Testis (tissue), 2 donors: Measurements from ENCODE around the gene RNF40.

Source experiments
- POLR2A ChIP-seq: fragments of 450-650 bp; IDR thresholded peaks from one replicate; pipeline ENCODE4 v1.6.1; 2017; ENCODE audit warnings: antibody characterized with exemption, mild to moderate bottlenecking, moderate library complexity
- TF ChIP-seq, protein P1 (sequence below), 3 experiments: fragments of 450-650 bp in 2 of 3; fragments of 200-600 bp in 1 of 3; sonication (generic) in 1 of 3; IDR thresholded peaks; one replicate each; pipeline ENCODE4 v1.5.1; 2016 to 2019; ENCODE audit warnings: antibody characterized with exemption in 3 of 3, mild to moderate bottlenecking in 2 of 3, moderate library complexity in 1 of 3

DNA sequence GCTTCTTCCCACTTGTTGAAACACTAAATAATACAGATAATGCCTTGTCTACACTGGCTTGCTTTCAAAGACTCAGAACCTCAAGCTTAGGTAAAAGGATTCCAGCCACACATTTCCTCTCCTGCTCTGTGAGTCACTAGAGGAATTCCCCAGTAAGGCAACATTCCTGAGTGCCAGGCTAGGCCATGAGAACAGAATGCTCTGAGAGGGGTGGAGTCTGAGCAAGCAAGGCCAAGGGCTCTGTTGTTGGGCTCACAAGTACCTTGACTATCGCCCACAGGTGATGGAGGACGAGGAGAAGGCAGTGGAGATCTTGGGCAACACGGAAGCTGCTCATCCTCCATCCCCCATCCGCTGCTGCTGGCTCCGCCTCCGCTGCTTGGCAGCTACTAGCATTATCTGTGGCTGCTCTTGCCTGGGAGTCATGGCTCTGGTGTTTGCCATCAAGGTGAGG lies 20.6 kb upstream of the RNF40 start:
- TF ChIP-seq, protein P1, sequence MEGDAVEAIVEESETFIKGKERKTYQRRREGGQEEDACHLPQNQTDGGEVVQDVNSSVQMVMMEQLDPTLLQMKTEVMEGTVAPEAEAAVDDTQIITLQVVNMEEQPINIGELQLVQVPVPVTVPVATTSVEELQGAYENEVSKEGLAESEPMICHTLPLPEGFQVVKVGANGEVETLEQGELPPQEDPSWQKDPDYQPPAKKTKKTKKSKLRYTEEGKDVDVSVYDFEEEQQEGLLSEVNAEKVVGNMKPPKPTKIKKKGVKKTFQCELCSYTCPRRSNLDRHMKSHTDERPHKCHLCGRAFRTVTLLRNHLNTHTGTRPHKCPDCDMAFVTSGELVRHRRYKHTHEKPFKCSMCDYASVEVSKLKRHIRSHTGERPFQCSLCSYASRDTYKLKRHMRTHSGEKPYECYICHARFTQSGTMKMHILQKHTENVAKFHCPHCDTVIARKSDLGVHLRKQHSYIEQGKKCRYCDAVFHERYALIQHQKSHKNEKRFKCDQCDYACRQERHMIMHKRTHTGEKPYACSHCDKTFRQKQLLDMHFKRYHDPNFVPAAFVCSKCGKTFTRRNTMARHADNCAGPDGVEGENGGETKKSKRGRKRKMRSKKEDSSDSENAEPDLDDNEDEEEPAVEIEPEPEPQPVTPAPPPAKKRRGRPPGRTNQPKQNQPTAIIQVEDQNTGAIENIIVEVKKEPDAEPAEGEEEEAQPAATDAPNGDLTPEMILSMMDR (IDR thresholded peaks at IDR 0.05) = no peak
- TF ChIP-seq POLR2A = no peak
